Adipose tissue (tissue), 3 donors: ENCODE measurements around the gene CEACAM20. TPM values are rescaled to one million over a fixed set of nuclear protein-coding genes. Genes with fewer than 3 reads are reported as not detected.
"Not testable (repeated sequence)": the region's sequence is repeated elsewhere in the genome, so short reads cannot be mapped to it uniquely, and the experiment has no call there.

Experiments
- H3K27ac ChIP-seq: one replicate; pipeline ENCODE4 v1.5.1; 2013; ENCODE audit warnings: low read depth, low read length
- WGBS, 3 donors: extraction: QIAGEN DNeasy Blood & Tissue Kit; methylation state at CpG; one replicate each; pipeline ENCODE4 v1.1.7; 2013; 5-methylcytosine and 5-hydroxymethylcytosine counted together
- polyA plus RNA-seq, 3 donors: library from polyadenylated mRNA; stranded (reverse); fragments of 200-250 nt; gene quantifications; one replicate each; pipeline ENCODE4 v1.2.3, GENCODE V29; 2013
- donor health status: healthy with polysubstance abuse.
- donor health status: Bipolar disorder and iron deficiency.
- donor health status: healthy.

Gene CEACAM20
- polyA plus RNA-seq = not detected

DNA sequence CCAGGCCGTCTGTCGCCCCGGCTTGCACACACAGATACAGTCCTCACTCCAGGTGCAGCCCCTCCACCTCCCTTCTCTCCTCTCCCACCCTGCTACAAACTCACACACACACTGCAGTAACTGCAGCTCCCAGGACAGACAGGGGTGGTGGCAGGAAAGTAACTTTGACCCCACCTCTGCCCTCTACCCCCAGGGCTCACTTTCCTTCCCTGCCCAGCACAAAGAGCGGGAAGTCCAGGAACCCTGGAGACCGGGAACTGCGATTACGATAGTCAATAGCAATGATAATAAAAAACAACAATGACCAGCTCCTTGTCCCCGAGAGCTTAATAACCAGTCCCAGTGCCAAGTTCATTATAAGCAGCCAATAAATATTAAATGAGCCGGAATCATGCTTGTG lies at the start of gene CEACAM20:
Gene CEACAM20, minus strand, starts transcription at position 140 of the 400 bp plus-strand sequence. CDS start 166 bp downstream, outside the sequence.
- 62 to 74% (median 64%) methylated on average over 9 of the region's 9 CpGs for WGBS, 3 donors
- H3K27ac ChIP-seq = no peak within 1 kb of the TSS

DNA sequence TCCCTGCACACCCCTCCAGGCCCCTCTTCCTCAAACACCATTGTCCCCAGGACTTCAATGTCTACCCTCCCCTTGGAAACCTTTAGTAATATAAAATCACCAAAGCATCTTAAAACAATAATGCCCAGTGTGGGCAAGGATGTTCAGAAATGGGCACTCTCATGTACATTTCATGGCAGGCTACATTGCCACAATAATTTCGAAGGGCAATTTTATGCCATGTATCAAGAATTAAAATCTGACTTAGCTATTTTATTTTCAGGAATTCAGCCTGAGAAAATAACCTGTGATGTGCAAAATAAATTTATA lies 48.0 kb upstream of the CEACAM20 start:
- H3K27ac ChIP-seq = no peak overlapping the region
- 59 to 69% (median 63%) methylated on average over 1 of the region's 1 CpG for WGBS, 3 donors

DNA sequence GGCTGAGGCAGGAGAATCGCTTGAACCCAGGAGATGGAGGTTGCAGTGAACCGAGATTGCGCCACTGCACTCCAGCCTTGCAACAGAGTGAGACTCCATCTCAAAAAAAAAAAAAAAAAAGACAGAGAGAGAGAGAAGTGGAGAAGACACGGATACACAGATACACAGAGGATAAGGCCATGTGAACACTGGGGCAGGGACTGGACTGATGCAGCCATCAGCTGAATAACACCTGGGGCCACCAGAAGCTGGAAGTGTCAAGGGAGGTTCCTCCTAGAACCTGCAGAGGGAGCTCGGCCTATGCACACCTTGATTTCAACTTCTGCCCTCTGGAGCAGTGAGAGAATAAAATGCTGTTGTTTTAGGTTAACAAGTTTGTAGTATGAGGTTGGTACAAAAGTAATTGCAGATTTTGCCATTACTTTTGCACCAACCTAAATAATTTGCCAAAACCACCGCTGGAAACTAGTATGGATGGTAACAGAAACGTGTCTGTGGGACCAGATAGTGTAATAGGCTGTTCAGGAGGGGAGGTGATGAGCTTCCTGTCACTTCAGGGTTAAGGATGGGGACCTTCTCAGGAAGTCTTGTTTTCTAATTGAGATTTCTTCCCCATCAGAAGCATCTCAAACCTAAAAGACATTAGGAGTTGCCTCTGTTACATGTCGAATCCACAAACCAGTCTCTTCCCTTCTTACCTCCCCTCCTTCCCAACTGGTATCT lies 47.5 kb upstream of the CEACAM20 start:
- no peak overlapping the region for H3K27ac ChIP-seq
- 60 to 71% (median 60%) methylated on average over 8 of the region's 8 CpGs for WGBS, 3 donors

DNA sequence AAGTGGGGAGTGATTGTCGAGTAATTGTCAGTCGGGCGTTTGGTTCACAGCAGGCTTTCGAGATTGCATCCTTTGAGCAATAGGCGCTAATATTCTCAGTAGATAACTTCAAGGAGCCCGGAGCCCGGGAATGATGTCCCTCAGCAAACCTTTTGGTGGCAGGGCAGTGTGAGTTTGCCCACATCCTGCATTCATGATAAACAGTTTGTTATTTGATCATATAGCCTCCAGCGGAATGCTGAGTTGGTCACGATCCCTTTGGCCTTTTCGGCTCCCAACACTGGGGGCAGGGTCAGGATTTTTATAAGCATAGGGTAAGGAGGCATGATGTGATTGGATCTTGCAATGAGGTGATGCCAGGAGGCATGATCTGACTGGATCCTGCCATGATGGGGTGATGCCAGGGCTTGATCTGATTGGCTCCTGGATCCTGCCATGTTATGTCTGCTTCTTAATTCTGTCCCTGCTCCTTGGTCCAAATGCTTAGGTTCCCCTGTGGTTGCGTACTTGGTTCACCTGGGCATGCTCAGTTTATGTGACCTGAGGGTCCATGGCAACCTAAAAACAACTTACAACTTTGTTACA lies 45.7 kb upstream of the CEACAM20 start:
- no peak overlapping the region for H3K27ac ChIP-seq
- 83 to 87% (median 85%) methylated on average over 11 of the region's 11 CpGs for whole genome bisulfite sequencing, 3 donors

DNA sequence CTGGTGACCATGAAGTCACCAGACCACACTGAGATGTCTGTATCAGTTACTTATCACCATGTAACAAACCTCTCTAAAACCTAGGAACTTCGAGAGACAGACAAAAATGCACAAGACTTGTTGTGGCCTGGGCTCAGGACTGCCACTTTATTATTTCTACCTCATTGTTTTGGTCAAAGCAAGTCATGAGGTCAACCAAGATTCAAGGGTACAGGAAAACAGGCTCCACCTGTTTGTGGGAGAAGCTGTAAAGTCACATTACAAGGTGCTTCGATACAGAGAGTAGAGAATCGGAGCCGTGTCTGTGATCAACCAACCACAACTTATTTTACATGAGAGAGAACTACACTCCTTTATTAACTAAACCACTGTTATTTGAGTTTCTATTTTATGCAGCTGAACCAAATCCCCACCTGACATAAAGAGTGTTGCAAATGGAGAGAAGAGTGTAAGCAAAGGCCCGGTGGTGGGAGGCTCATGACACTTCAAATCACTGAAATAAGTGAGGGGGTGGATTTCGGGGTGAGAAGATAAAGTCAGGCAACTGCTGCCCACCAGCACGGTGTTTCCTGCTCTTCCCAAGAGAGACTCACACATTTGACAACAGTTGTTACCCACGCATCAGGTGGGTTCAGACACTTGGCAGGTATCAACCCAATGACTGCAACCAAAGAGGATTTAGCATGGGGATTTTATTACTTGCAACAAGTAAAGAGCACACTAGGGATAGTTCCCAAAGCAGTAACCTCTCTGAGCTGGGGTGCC lies 44.9 kb upstream of the CEACAM20 start:
- 77 to 88% (median 85%) methylated on average over 8 of the region's 8 CpGs for WGBS, 3 donors
- no peak overlapping the region for H3K27ac ChIP-seq

DNA sequence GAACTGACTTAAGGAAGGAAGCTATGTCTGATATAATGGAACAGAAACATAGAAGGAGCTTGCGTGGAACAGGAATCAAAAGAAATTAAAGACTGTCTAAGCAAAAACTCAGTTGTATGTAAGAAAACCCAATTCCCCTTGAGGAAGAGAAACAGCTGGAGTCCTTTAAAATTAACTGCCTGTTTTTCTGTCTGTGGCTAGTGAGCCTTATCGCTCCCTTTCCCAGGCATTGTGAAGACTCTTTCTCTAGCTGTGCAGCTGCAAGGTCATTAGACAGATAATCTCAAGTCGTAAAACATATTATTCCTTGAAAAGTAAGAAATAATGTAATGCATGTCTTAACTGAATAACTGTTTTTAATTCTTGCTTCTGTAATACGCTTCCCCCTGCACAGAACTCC lies 44.2 kb upstream of the CEACAM20 start:
- 54 to 69% (median 66%) methylated on average over 4 of the region's 4 CpGs for WGBS, 3 donors
- no peak overlapping the region for H3K27ac ChIP-seq

DNA sequence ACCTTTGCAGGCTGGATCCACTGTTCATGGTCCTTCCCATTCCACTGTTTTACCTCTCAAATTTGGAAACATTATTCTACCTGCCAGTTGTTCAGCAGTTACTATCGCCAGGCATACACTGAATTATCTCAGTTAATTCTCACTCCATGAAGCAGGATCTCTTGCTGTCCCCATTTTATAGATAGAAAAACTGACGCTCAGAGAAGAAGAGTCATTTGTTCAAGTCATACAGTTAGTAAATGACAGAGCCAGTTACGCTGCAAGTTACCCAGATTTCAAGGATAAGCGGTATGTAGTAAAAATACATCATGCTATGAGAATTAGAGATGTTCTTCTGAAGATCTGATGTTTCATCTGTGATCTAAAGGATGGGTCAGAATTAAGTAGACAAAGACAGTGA lies 43.7 kb upstream of the CEACAM20 start:
- 83 to 93% (median 89%) methylated on average over 4 of the region's 4 CpGs for WGBS, 3 donors

DNA sequence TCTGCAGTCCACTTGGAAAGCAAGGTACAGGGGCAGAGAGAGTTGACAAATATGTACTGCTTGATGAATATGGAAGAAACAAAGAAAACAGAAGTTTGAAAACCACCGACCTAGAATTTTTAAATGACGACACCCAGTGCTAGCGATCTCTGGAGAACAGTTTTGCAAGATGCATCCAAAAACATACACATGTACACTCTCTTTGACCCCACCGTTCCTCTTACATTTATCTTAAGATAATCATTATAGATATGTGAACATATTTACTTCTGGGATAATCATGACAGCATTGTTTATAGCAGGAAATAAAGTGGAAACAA lies 43.1 kb upstream of the CEACAM20 start:
- 34 to 73% (median 50%) methylated on average over 4 of the region's 4 CpGs for WGBS, 3 donors
- H3K27ac ChIP-seq = no peak overlapping the region

More for the DNA sequence above, 43.7 kb upstream of the CEACAM20 start:
- no peak overlapping the region for H3K27ac ChIP-seq

DNA sequence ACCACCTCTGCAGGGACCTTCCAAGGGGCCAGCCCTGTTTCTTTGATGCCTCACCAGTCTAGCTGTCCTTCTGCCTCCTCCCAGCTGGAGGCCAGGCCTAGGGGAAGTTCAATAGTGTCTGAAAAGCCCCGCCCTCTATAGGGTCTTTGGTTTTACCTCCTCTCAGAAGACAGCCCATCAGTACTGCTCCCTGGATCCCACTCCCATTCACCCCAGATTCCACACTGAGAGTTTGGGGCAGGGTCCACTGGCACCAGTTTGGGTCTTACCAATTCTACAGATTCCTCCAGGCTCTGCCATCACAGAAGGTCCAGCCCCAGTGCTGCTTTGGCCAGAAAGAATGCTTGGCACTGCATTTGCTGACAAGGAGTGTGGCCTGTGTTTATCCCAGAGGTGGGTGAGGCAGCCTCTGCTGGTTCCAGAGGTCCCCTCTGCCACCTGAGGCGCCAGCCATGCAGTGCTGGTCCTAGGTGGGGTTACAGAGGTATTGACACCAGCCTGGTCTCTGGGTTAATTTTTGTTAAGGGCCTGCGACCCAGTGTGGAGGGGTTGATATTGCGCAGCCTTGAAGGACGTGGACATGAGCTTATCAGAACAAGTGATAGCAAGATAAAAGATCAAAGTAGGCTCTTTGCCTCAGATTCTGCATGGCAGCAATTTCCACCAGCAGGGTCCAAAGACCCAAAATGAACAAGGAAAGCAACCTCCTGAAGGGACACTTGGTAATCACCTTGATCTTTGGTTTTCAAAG lies 42.5 kb upstream of the CEACAM20 start:
- 75 to 87% (median 81%) methylated on average over 5 of the region's 5 CpGs for WGBS, 3 donors
- H3K27ac ChIP-seq = no peak overlapping the region

DNA sequence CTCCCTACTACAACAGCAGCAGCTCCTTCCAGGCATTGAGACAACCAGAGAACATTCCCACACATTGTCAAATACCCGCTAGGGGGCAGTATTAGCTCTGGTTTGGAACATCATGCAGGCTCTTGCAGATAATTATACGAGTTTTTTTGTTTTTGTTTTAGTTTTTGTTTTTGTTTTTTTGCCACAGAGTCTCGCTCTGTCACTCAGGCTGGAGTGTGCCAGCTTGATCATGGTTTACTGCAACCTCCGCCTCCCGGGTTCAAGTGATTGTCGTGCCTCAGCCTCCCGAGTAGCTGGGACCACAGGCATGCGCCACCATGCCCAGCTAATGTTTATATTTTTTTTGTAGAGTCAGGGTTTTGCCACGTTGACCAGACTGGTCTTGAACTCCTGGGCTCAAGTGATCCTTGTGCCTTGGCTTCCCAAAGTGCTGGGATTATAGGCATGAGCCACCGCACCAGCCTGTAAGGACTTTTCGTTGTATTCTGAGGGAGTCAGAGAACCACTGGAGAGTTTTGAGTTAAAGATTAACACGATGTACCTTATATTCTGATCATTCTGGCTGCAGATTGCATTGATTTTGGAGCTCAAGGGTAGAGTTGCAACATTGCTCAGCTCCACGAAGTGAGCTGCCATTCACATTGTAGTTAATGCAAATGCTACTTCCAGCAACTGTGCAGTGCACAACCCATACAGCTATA lies 41.7 kb upstream of the CEACAM20 start:
- no peak overlapping the region for H3K27ac ChIP-seq
- 39 to 53% (median 53%) methylated on average over 13 of the region's 13 CpGs for WGBS, 3 donors

DNA sequence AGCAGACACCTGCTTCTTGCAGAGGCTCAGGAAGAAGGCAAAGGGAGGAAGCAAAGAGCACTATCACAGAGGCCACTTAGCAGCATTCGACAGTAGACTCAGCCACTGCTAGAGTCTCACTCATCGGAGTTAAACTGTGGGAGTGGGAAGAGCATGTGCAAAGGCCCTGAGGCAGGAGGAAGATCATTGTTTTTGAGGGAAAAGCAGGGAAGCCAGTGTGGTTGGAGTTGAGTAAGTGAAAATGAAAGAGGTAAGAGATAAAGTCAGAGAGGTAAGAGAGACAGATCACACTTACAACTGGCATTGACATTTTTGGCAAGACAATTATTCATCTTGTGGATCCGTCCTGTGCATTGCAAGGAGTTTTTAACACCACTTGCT lies 41.1 kb upstream of the CEACAM20 start:
- H3K27ac ChIP-seq = no peak overlapping the region
- 35 to 49% (median 48%) methylated on average over 3 of the region's 3 CpGs for WGBS, 3 donors

DNA sequence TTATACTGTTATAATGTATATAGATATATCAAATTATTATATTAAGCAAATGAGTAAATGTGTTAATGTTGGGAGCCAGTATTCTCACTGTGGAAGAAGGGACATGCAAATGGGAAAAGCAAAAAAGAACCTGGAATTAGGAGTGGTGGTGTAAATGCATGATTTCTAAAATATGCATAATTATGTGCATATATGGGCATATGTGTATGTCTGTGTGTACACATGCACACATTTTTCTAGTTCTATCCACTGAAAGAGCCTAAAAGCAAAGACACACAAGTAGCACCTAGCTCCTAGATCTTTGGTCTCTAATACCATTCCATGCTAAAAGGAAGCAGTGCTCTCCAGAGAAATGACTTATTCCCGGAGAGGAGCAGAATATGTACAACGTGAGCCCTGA lies 38.3 kb upstream of the CEACAM20 start:
- H3K27ac ChIP-seq = no peak overlapping the region
- WGBS, 3 donors = 63 to 71% (median 66%) methylated on average over 2 of the region's 2 CpGs

DNA sequence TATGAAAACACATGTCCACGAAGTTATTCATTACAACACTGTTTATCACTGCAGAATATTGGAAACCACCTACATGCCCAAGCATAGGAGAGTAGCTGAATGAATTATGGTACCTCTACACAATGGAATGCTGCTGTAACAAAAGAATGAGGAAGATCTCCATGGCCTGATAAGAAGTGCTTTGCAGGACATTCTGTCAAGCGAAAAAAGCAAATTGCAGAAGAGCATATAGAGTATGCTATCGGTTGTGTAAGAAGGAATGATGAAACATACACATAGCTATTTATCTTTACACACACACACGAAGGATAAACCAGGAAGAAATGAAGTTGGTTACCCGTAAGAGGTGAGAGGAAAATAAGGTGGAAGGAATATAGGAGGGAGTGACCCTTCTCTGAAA lies 37.5 kb upstream of the CEACAM20 start:
- WGBS, 3 donors = 31 to 42% (median 40%) methylated on average over 5 of the region's 5 CpGs
- H3K27ac ChIP-seq = no peak overlapping the region

DNA sequence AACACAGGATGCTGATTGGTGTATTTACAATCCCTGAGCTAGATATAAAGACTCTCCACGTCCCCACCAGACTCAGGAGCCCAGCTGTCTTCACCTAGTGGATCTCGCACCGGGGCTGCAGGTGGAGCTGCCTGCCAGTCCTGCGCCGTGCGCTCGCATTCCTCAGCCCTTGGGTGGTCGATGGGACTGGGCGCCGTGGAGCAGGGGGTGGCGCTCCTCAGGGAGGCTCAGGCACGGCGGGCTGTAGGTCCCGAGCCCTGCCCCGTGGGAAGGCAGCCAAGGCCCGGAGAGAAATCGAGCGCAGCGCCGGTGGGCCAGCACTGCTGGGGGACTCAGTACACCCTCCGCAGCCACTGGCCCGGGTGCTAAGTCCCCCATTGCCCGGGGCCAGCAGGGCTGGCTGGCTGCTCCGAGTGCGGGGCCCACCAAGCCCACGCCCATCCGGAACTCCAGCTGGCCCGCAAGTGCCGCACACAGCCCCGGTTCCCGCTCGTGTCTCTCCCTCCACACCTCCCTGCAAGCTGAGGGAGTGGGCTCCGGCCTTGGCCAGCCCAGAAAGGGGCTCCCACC lies 33.7 kb upstream of the CEACAM20 start:
- H3K27ac ChIP-seq = not testable (repeated sequence)
- WGBS, 3 donors = 90 to 96% (median 94%) methylated on average over 18 to 32 of the region's 33 CpGs

DNA sequence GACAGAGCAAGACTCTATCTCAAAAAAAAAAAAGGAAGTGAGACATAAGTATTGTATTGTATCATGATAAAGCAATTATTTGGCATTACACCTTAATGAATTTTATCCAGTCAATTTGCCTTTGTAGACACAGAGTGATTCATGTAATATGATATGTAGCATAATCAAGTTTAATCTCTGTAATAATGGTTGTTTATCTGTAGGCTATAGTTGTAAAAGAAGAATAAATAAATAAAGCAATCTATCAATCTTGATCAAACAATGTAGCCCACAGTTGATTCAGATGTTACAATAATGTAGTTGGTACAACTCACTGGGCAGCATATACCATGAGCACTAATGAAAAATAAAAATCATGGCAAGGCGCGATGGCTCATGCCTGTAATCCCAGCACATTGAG lies 28.5 kb upstream of the CEACAM20 start:
- WGBS, 3 donors = 95 to 98% (median 96%) methylated on average over 2 of the region's 2 CpGs
- H3K27ac ChIP-seq = no peak overlapping the region

DNA sequence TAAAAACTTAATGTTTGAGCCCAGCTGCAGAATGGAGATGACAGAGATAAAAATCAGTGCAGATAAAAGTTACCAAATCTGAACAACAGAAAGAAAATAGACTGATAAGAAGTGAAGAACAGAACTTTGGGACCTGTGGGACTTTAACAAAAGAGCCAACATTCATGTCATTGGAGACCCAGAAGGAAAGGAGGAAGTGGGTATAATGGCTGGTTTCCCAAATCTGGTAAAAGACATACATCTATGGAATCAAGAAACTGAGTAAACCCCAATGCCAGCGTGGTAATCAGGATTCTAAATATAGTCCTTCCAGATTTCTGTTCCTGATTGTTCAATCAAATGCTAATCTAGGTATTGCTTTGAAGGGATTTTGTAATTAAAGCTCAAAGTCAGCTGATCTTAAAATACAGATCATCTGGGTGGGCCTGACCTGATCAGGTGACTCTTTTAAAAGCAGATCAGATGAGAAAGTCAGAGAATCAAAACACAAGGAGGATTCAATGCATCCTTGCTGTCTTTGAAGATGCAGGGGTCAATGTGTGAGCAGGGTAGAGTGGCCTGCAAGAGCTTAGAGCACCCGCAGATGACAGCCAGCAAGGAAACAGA lies 25.3 kb upstream of the CEACAM20 start:
- 53 to 70% (median 65%) methylated on average over 2 of the region's 2 CpGs for WGBS, 3 donors

DNA sequence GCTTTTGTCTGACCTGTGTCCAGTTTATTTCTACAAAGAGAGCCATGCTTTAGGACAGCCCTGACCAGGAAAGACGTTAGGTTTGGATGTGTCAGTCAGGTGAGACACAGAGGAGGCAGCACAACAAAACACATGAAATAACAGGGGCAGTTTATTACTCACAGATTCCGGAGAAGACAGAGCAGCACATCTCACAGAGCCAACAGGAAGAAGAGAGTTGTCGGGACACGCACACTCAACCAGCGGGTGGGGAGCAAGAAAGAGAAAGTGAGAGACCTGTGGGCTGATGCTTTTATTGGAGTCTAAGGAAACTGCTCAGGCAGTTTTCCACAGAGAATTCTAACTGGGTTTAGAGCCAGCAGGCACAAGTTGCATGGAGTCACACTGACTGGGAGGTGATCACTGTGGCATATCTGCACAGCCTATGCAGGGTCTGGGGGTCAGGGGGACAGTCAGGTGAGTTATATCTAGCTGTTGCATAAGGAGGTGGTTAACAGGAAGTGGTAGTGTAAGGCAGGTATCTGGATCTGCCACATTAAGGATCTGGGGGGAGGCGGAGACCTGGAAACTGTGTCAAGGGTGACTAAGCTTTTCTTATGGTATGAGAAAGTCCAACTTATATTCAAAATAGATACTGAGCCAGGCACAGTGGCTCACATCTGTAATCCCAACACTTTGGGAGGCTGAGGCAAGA lies 24.1 kb upstream of the CEACAM20 start:
- no peak overlapping the region for H3K27ac ChIP-seq
- 46 to 65% (median 60%) methylated on average over 6 of the region's 6 CpGs for WGBS, 3 donors

More for the DNA sequence above, 25.3 kb upstream of the CEACAM20 start:
- no peak overlapping the region for H3K27ac ChIP-seq
